Measurements from ENCODE around the gene TSPAN32.
A peak's percentile ranks its signal among the peaks of the same experiment; 100 is the strongest.

Gene TSPAN32

GRCh38 chr11:2289859-2290258 is 12.0 kb upstream of the TSPAN32 start:
- peak; percentile 36 for DNase-seq

GRCh38 chr11:2290351-2290841 is 11.4 kb upstream of the TSPAN32 start:
- DNase-seq = peak; percentile 35

- peak; percentile 34 for DNase-seq
Measured at GRCh38 chr11:2293531-2293971, 8.3 kb upstream of the TSPAN32 start.

- DNase-seq = peak; percentile 50
Measured at GRCh38 chr11:2293984-2294925, 7.6 kb upstream of the TSPAN32 start.

GRCh38 chr11:2294926-2295290 is 6.9 kb upstream of the TSPAN32 start:
- peak; percentile 25 for DNase-seq

- DNase-seq = peak; percentile 44
Measured at GRCh38 chr11:2295971-2296912, 5.6 kb upstream of the TSPAN32 start.

- peak; percentile 44 for DNase-seq
Measured at GRCh38 chr11:2296913-2297622, 4.7 kb upstream of the TSPAN32 start.

GRCh38 chr11:2297623-2298030 is 4.2 kb upstream of the TSPAN32 start:
- peak; percentile 13 for DNase-seq

- peak; percentile 49 for DNase-seq
Measured at GRCh38 chr11:2298131-2298794, 3.5 kb upstream of the TSPAN32 start.

GRCh38 chr11:2298795-2299761 is 2.7 kb upstream of the TSPAN32 start:
- peak; percentile 63 for DNase-seq

- no peak for DNase-seq
Measured at GRCh38 chr11:2299773-2300172, 2.0 kb upstream of the TSPAN32 start.

- no peak for DNase-seq
Measured at GRCh38 chr11:2300290-2300935, 1.4 kb upstream of the TSPAN32 start.

- peak; percentile 63 for DNase-seq
Measured at GRCh38 chr11:2300936-2301630, 730 bp upstream of the TSPAN32 start.

GRCh38 chr11:2302306-2302895 is 588 bp downstream of the TSPAN32 start:
- DNase-seq = peak; percentile 73

GRCh38 chr11:2302896-2303626 is 1.2 kb downstream of the TSPAN32 start:
- peak; percentile 58 for DNase-seq

GRCh38 chr11:2303627-2304505 is 2.1 kb downstream of the TSPAN32 start:
- peak; percentile 61 for DNase-seq

- DNase-seq = peak; percentile 58
Measured at GRCh38 chr11:2304506-2305139, 2.8 kb downstream of the TSPAN32 start.
